GM23338 (cell line): ENCODE data around the gene NBEAL2. TPM values are rescaled to one million over a fixed set of nuclear protein-coding genes. Genes with fewer than 3 reads are reported as not detected.

Experiments
- ATAC-seq: fragments of 200-7000 bp; cut with Tn5 transposase; 3 replicates; pipeline ENCODE4 v1.9.1; 2020
- DNase-seq: peaks from one replicate; pipeline ENCODE4 v3.0.0-alpha.2; 2015; ENCODE audit warnings: low spot score
- H2AFZ ChIP-seq: fragments of 200-600 bp; sonication (generic); 2 replicates; pipeline ENCODE4 v1.8.0; 2016; ENCODE audit warnings: antibody characterized with exemption, mild to moderate bottlenecking, moderate library complexity
- H3F3A ChIP-seq: fragments of 200-600 bp; sonication (generic); replicated peaks from 2 replicates; pipeline ENCODE4 v1.8.0; 2017; ENCODE audit warnings: antibody characterized with exemption, mixed run types, low read depth
- H3K27ac ChIP-seq: fragments of 200-600 bp; sonication (generic); 2 replicates; pipeline ENCODE4 v1.6.1; 2016; ENCODE audit warnings: low read depth
- H3K27me3 ChIP-seq: fragments of 200-600 bp; sonication (generic); 2 replicates; pipeline ENCODE4 v1.8.0; 2016; ENCODE audit warnings: mild to moderate bottlenecking, mixed run types, moderate library complexity; ENCODE audit not compliant: insufficient read depth
- H3K36me3 ChIP-seq: fragments of 200-600 bp; sonication (generic); 2 replicates; pipeline ENCODE4 v1.8.0; 2016; ENCODE audit warnings: mild to moderate bottlenecking; ENCODE audit not compliant: insufficient read depth
- H3K4me1 ChIP-seq: fragments of 200-600 bp; sonication (generic); 2 replicates; pipeline ENCODE4 v1.8.0; 2016; ENCODE audit warnings: mild to moderate bottlenecking, moderate library complexity; ENCODE audit not compliant: insufficient read depth
- H3K4me2 ChIP-seq: fragments of 200-600 bp; sonication (generic); 2 replicates; pipeline ENCODE4 v1.7.1; 2017; ENCODE audit warnings: mixed run types
- H3K4me3 ChIP-seq: fragments of 200-600 bp; sonication (generic); 2 replicates; pipeline ENCODE4 v1.6.1; 2016; ENCODE audit warnings: mixed run types
- H3K79me2 ChIP-seq: fragments of 200-600 bp; sonication (generic); replicated peaks from 2 replicates; pipeline ENCODE4 v1.8.0; 2017; ENCODE audit warnings: mild to moderate bottlenecking; ENCODE audit not compliant: insufficient read depth
- H3K9me2 ChIP-seq: fragments of 200-600 bp; sonication (generic); 2 replicates; pipeline ENCODE4 v1.8.0; 2017; ENCODE audit not compliant: insufficient read depth
- H4K20me1 ChIP-seq: fragments of 200-600 bp; sonication (generic); replicated peaks from 2 replicates; pipeline ENCODE4 v1.8.0; 2017; ENCODE audit warnings: mild to moderate bottlenecking; ENCODE audit not compliant: insufficient read depth
- H3K27ac Mint-ChIP-seq: 2 replicates; pipeline ENCODE4 v1.8.0; 2020; ENCODE audit warnings: inconsistent platforms, mild to moderate bottlenecking, moderate library complexity, mixed read lengths
- H3K27me3 Mint-ChIP-seq: 3 replicates; pipeline ENCODE4 v1.8.0; 2022; ENCODE audit warnings: low read depth, mild to moderate bottlenecking, moderate library complexity, mixed read lengths, inconsistent platforms; ENCODE audit not compliant: insufficient read depth, poor library complexity
- H3K36me3 Mint-ChIP-seq: 3 replicates; pipeline ENCODE4 v1.8.0; 2021; ENCODE audit warnings: low read depth, mild to moderate bottlenecking, inconsistent platforms, moderate library complexity, mixed read lengths
- H3K4me1 Mint-ChIP-seq: 3 replicates; pipeline ENCODE4 v1.8.0; 2020; ENCODE audit warnings: mild to moderate bottlenecking, inconsistent platforms, mixed read lengths
- H3K4me3 Mint-ChIP-seq: 3 replicates; pipeline ENCODE4 v1.8.0; 2021; ENCODE audit warnings: moderate library complexity, mild to moderate bottlenecking, inconsistent platforms, mixed read lengths
- H3K9me3 Mint-ChIP-seq: 3 replicates; pipeline ENCODE4 v1.8.0; 2020; ENCODE audit warnings: moderate library complexity, mild to moderate bottlenecking, inconsistent platforms, mixed read lengths
- CREB1 ChIP-seq: fragments of 250-450 bp; sonication (Bioruptor Pico); IDR thresholded peaks from 2 replicates; pipeline ENCODE4 v1.5.0; 2020; ENCODE audit warnings: low read depth, mild to moderate bottlenecking, moderate library complexity
- EZH2 ChIP-seq: fragments of 200-600 bp; sonication (generic); IDR thresholded peaks from one replicate; pipeline ENCODE4 v1.8.0; 2017; ENCODE audit warnings: antibody characterized with exemption, mild to moderate bottlenecking, low read depth; ENCODE audit not compliant: unreplicated experiment
- POLR2AphosphoS5 ChIP-seq: IDR thresholded peaks from 2 replicates; pipeline ENCODE4 v1.6.1; 2016; ENCODE audit warnings: antibody characterized with exemption, low read depth
- STAT1 ChIP-seq: IDR thresholded peaks from one replicate; pipeline ENCODE4 v1.6.1; 2016; ENCODE audit warnings: antibody characterized with exemption; ENCODE audit not compliant: unreplicated experiment
- ZNF114 ChIP-seq: fragments of 250-450 bp; sonication (Bioruptor Pico); IDR thresholded peaks from 2 replicates; pipeline ENCODE4 v1.5.0; 2020; ENCODE audit warnings: mild to moderate bottlenecking, moderate library complexity
- polyA plus RNA-seq: library from polyadenylated mRNA; unstranded; fragments of >200 nt; fragmentation: Nextera tagmentation; extraction: Ambion mirVana; gene quantifications from 2 replicates; pipeline ENCODE4 v1.2.1, GENCODE V29; 2016
- total RNA-seq: library from RNA; depleted of rRNA; stranded (reverse); fragments of >200 nt; shearing (Covaris generic); gene quantifications from 2 replicates; pipeline ENCODE4 v1.2.3, GENCODE V29; 2014
- TF ChIP-seq, protein P1 (sequence below), 2 experiments: fragments of 200-600 bp in 1 of 2; sonication (generic) in 1 of 2; conservative IDR thresholded peaks; 2 replicates each; pipeline versions ENCODE4 v1.5.1 to v1.6.1; 2016 to 2017; ENCODE audit warnings: antibody characterized with exemption in 2 of 2, low read depth in 2 of 2, mild to moderate bottlenecking in 2 of 2, moderate library complexity in 1 of 2

The NBEAL2 gene
- total and polyA plus RNA-seq, 2 experiments from 2014 or later = 13.5 to 79.9 TPM

GRCh38 chr3:46981932-46982471 lies 2.5 kb downstream of the NBEAL2 start:
- Histone ChIP-seq H3K27me3 (0 out of 2 replicates have a peak, but pooled peaks cover 5% of the 10 kb centered on the region), H3K4me2 (peak overlapping the region; percentile 69), H3F3A (no peaks in the 10 kb centered on the region; the same call in 1 of the 2 replicates), H3K9me2 (0 out of 2 replicates have a peak, but pooled peaks cover 4% of the 10 kb centered on the region), H3K27ac (no peak overlapping the region), H2AFZ (no peak overlapping the region), H3K79me2 (0 out of 2 replicates have a peak, but pooled peaks cover 4% of the 10 kb centered on the region), H3K4me3 (peak overlapping the region; percentile 45), H4K20me1 (peaks cover 5% of the 10 kb centered on the region), H3K4me1 (peaks cover 12% of the 10 kb centered on the region), H3K36me3 (no peaks in the 10 kb centered on the region)
- Mint-ChIP-seq H3K9me3 (peaks cover 3% of the 10 kb centered on the region; the same call in 1 of the 3 replicates), H3K4me3 (peak overlapping the region; percentile 55), H3K36me3 (no peaks in the 10 kb centered on the region; the same call in 2 of the 3 replicates), H3K27ac (no peak overlapping the region), H3K4me1 (peaks cover 40% of the 10 kb centered on the region), H3K27me3 (peaks cover 29% of the 10 kb centered on the region)
- DNase-seq (peak; percentile 77), ATAC-seq (peak; percentile 22)
- TF ChIP-seq POLR2AphosphoS5 (peak; percentile 47; the same call in 1 of the 2 replicates), ZNF114 (CRISPR knock-in tag) (no peak), CREB1 (0 out of 2 replicates have a peak, but pooled peaks have one; percentile 58)
- TF ChIP-seq, protein P1, sequence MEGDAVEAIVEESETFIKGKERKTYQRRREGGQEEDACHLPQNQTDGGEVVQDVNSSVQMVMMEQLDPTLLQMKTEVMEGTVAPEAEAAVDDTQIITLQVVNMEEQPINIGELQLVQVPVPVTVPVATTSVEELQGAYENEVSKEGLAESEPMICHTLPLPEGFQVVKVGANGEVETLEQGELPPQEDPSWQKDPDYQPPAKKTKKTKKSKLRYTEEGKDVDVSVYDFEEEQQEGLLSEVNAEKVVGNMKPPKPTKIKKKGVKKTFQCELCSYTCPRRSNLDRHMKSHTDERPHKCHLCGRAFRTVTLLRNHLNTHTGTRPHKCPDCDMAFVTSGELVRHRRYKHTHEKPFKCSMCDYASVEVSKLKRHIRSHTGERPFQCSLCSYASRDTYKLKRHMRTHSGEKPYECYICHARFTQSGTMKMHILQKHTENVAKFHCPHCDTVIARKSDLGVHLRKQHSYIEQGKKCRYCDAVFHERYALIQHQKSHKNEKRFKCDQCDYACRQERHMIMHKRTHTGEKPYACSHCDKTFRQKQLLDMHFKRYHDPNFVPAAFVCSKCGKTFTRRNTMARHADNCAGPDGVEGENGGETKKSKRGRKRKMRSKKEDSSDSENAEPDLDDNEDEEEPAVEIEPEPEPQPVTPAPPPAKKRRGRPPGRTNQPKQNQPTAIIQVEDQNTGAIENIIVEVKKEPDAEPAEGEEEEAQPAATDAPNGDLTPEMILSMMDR (conservative IDR thresholded peaks at IDR 0.05; ENCODE audit: low read depth in 2 of 2) = no peak

- no peaks in the 10 kb centered on the region; the same call in 2 of the 3 replicates for H3K36me3 Mint-ChIP-seq
- Histone ChIP-seq H3K27ac (no peak overlapping the region), H3K4me3 (peak overlapping the region; percentile 45; the same call in 1 of the 2 replicates), H2AFZ (no peak overlapping the region), H3K4me1 (peaks cover 17% of the 10 kb centered on the region), H3K79me2 (0 out of 2 replicates have a peak, but pooled peaks cover 4% of the 10 kb centered on the region), H3F3A (peaks cover 4% of the 10 kb centered on the region; the same call in 1 of the 2 replicates), H4K20me1 (peaks cover 5% of the 10 kb centered on the region), H3K4me2 (no peak overlapping the region; the same call in 1 of the 2 replicates), H3K9me2 (0 out of 2 replicates have a peak, but pooled peaks cover 4% of the 10 kb centered on the region), H3K36me3 (no peaks in the 10 kb centered on the region), H3K27me3 (0 out of 2 replicates have a peak, but pooled peaks cover 5% of the 10 kb centered on the region)
- peaks cover 27% of the 10 kb centered on the region for H3K27me3 Mint-ChIP-seq
- TF ChIP-seq EZH2 (no peak), STAT1 (no peak), ZNF114 (CRISPR knock-in tag) (no peak)
- no peak overlapping the region for H3K27ac Mint-ChIP-seq
- peaks cover 43% of the 10 kb centered on the region for H3K4me1 Mint-ChIP-seq
- peaks cover 3% of the 10 kb centered on the region; the same call in 1 of the 3 replicates for H3K9me3 Mint-ChIP-seq
- ATAC-seq = no peak
- H3K4me3 Mint-ChIP-seq = no peak overlapping the region; the same call in 2 of the 3 replicates
- no peak for DNase-seq
Measured at GRCh38 chr3:46982546-46982945, 3.1 kb downstream of the NBEAL2 start.
